HG02678 (cell line): Measurements from ENCODE around the gene C18orf63.

ENCODE experiments used
- ATAC-seq: cut with Tn5 transposase; IDR thresholded peaks from one replicate; pipeline ENCODE4 v1.9.1; 2021; ENCODE audit warnings: mild to moderate bottlenecking, moderate library complexity; ENCODE audit not compliant: unreplicated experiment

C18orf63 gene

DNA sequence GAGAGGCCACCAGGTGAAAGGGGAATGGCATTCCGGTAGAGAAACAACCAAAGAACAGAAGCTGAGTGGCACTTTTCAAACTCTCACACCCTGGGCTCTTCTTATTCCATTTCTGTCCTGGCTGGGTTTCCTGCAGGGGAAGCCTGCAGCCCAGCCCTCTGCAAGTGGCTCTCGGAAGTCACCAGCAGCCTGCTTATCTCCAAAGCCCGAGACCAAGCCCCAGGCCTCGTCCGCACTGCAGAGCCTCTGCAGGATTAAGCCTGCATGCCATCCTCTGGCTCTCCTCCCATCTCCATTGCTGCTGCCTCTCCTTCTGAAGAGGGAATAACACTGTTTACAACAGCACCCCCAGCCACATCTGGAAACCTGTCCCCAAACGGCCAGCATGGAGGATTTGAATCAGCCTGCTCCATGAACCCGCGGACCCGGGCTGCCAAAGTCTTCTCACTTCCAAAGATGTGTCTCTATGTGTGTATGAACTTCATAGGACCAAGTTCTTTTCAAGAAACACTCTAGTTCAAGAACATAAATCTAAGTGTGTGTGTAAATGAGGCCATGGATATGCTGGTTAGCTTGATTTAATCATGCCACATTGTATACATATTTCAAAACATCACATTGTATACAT is 87.3 kb downstream of the C18orf63 start:
- no peak for ATAC-seq

DNA sequence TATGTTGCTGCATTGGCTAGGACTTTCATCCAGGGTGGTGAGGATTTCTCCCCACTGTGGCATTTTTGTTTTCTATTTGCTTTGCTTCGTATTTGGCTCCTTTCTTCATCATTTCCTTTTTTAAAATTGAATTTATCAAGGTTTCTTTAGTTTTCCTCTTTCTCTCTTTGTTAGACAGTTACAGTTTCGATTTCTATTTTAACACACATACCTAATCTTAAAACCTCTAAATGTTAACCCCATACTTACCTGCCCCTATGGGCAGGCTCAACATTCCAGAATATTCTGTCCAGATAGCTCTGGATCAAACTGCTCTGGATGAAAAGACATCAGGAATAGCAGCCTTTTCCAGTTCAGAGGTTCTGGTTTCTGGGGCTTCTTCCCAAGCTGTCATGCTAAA is 92.2 kb downstream of the C18orf63 start:
- ATAC-seq, result peak; percentile 71
